K562 (cell line): ENCODE results near the gene DOCK7. TPM values are rescaled to one million over a fixed set of nuclear protein-coding genes. Genes with fewer than 3 reads are reported as not detected.

ENCODE experiments used
- ARID3A ChIP-seq: IDR thresholded peaks from 2 replicates; pipeline ENCODE4 v1.6.1; 2012; ENCODE audit warnings: low read depth, low read length, improper control_type of control experiment, borderline replicate concordance
- ETV1 ChIP-seq: fragments of 450-650 bp; conservative IDR thresholded peaks from 2 replicates; pipeline ENCODE4 v1.6.1; 2016; ENCODE audit warnings: missing genetic modification characterization, control low read depth, low read depth, missing compliant biosample characterization
- EZH2 ChIP-seq: IDR thresholded peaks from 2 replicates; pipeline ENCODE4 v1.6.1; 2012; ENCODE audit warnings: low read depth, mild to moderate bottlenecking, inconsistent platforms, low read length, borderline replicate concordance
- GATAD2A ChIP-seq: fragments of 450-650 bp; IDR thresholded peaks from 2 replicates; pipeline ENCODE4 v1.6.1; 2017
- NCOA6 ChIP-seq: fragments of 450-650 bp; IDR thresholded peaks from 2 replicates; pipeline ENCODE4 v1.6.1; 2017; ENCODE audit warnings: mild to moderate bottlenecking
- PCBP1 ChIP-seq: fragments of 200-400 bp; formaldehyde crosslinking; IDR thresholded peaks from 2 replicates; pipeline ENCODE4 v1.6.1; 2018; ENCODE audit warnings: mild to moderate bottlenecking, low read depth, low read length; ENCODE audit not compliant: poor library complexity, severe bottlenecking
- PHF21A ChIP-seq: fragments of 450-650 bp; IDR thresholded peaks from 2 replicates; pipeline ENCODE4 v1.6.1; 2017; ENCODE audit warnings: low read depth, borderline replicate concordance
- PHTF2 ChIP-seq: fragments of 250-450 bp; sonication (Bioruptor Pico); IDR thresholded peaks from 2 replicates; pipeline ENCODE4 v1.5.0; 2021; ENCODE audit warnings: mild to moderate bottlenecking
- RBM34 ChIP-seq: fragments of 200-400 bp; formaldehyde crosslinking; IDR thresholded peaks from 2 replicates; pipeline ENCODE4 v1.6.1; 2018; ENCODE audit warnings: low read length, borderline replicate concordance; ENCODE audit not compliant: insufficient read depth
- SMAD3 ChIP-seq: fragments of 450-650 bp; formaldehyde crosslinking; conservative IDR thresholded peaks from 2 replicates; pipeline ENCODE4 v1.4.0; 2020; ENCODE audit warnings: mild to moderate bottlenecking
- STAT6 ChIP-seq: sonication (generic); formaldehyde crosslinking; IDR thresholded peaks from 2 replicates; pipeline ENCODE4 v1.8.1; 2023; ENCODE audit warnings: mild to moderate bottlenecking, missing genetic modification reagents
- TRIM28 ChIP-seq: fragments of 450-650 bp; IDR thresholded peaks from 2 replicates; pipeline ENCODE4 v1.6.1; 2017
- ZBED1 ChIP-seq: IDR thresholded peaks from 2 replicates; pipeline ENCODE4 v1.6.1; 2014
- ZFX ChIP-seq: sonication (generic); formaldehyde crosslinking; IDR thresholded peaks from 2 replicates; pipeline ENCODE4 v1.8.0; 2022; ENCODE audit warnings: mild to moderate bottlenecking, missing genetic modification reagents, moderate library complexity
- ZNF212 ChIP-seq: fragments of 450-650 bp; formaldehyde crosslinking; IDR thresholded peaks from 2 replicates; pipeline ENCODE4 v1.4.0; 2020; ENCODE audit warnings: mild to moderate bottlenecking
- ZNF274 ChIP-seq: IDR thresholded peaks from 2 replicates; pipeline ENCODE4 v1.6.1; 2011; ENCODE audit warnings: low read depth, mild to moderate bottlenecking, low read length, moderate library complexity, borderline replicate concordance
- ZNF316 ChIP-seq: fragments of 450-650 bp; IDR thresholded peaks from 2 replicates; pipeline ENCODE4 v1.6.1; 2016
- ZNF347 ChIP-seq: fragments of 450-650 bp; formaldehyde crosslinking; IDR thresholded peaks from 2 replicates; pipeline ENCODE4 v1.4.0; 2020; ENCODE audit warnings: low read depth, mild to moderate bottlenecking, moderate library complexity
- ZNF778 ChIP-seq: fragments of 450-650 bp; formaldehyde crosslinking; IDR thresholded peaks from 2 replicates; pipeline ENCODE4 v1.4.0; 2020; ENCODE audit warnings: mild to moderate bottlenecking, moderate library complexity
- polyA plus RNA-seq, 8 experiments: library from polyadenylated mRNA; depleted of rRNA in 4 of 8; stranded (reverse) in 5 of 8; unstranded in 3 of 8; fragments of >200 nt; fragmentation: Nextera tagmentation in 2 of 8; fragmentation: Illumina TruSeq in 1 of 8; extraction: Ambion mirVana in 2 of 8; extraction: Trizol in 1 of 8; gene quantifications; 2 replicates each; pipeline versions ENCODE4 v1.2.1 to v1.2.3, GENCODE V29; 2011 to 2014; ENCODE audit warnings: inconsistent platforms in 1 of 8, missing spikeins in 1 of 8
- total RNA-seq, 7 experiments: library from RNA; depleted of rRNA in 6 of 7; stranded (reverse); fragments of >200 nt in 6 of 7; fragmentation: Illumina TruSeq in 2 of 7; extraction: Trizol in 2 of 7; gene quantifications; 2 replicates each; pipeline versions ENCODE4 v1.2.1 to v1.2.3, GENCODE V29; 2011 to 2021; ENCODE audit warnings: low replicate concordance in 1 of 7
- TF ChIP-seq, protein P1 (sequence below): sonication (generic); formaldehyde crosslinking; IDR thresholded peaks from 2 replicates; pipeline ENCODE4 v1.8.0; 2022; ENCODE audit warnings: mild to moderate bottlenecking, missing genetic modification reagents
- TF ChIP-seq, protein P2 (sequence below): fragments of 250-450 bp; sonication (Bioruptor Pico); IDR thresholded peaks from 2 replicates; pipeline ENCODE4 v1.4.0; 2020; ENCODE audit warnings: borderline replicate concordance
- TF ChIP-seq, protein P3 (sequence below): fragments of 250-450 bp; sonication (Bioruptor Pico); IDR thresholded peaks from 2 replicates; pipeline ENCODE4 v1.8.0; 2021; ENCODE audit warnings: borderline replicate concordance, mild to moderate bottlenecking, moderate library complexity; ENCODE audit not compliant: poor library complexity, severe bottlenecking

DOCK7 gene
- total and polyA plus RNA-seq, 9 of the 15 experiments (the other 6 are each of a cell fraction or from before 2014, with no cell fraction given): 4.9 to 35.1 (median 12.6) TPM

- TF ChIP-seq PHF21A (peak; percentile 55; the same call in 1 of the 2 replicates), ZNF212 (no peak), EZH2 (no peak), PHTF2 (CRISPR knock-in tag) (no peak), ETV1 (tag) (no peak; the same call in 1 of the 2 replicates), RBM34 (no peak), ZNF274 (no peak), ZNF778 (CRISPR knock-in tag) (no peak), ZFX (CRISPR knock-in tag) (no peak), PCBP1 (no peak), TRIM28 (no peak), GATAD2A (no peak), ZNF316 (no peak), ZBED1 (no peak), ARID3A (no peak), ZNF347 (no peak), NCOA6 (0 out of 2 replicates have a peak, but pooled peaks have one; percentile 39), STAT6 (no peak), SMAD3 (CRISPR knock-in tag) (0 out of 2 replicates have a peak, but pooled peaks have one; percentile 46)
- TF ChIP-seq, protein P1, sequence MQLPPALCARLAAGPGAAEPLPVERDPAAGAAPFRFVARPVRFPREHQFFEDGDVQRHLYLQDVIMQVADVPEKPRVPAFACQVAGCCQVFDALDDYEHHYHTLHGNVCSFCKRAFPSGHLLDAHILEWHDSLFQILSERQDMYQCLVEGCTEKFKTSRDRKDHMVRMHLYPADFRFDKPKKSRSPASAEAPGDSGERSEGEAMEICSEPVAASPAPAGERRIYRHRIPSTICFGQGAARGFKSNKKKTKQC (CRISPR knock-in tag): peak; percentile 57; the same call in 1 of the 2 replicates
- TF ChIP-seq, protein P2, sequence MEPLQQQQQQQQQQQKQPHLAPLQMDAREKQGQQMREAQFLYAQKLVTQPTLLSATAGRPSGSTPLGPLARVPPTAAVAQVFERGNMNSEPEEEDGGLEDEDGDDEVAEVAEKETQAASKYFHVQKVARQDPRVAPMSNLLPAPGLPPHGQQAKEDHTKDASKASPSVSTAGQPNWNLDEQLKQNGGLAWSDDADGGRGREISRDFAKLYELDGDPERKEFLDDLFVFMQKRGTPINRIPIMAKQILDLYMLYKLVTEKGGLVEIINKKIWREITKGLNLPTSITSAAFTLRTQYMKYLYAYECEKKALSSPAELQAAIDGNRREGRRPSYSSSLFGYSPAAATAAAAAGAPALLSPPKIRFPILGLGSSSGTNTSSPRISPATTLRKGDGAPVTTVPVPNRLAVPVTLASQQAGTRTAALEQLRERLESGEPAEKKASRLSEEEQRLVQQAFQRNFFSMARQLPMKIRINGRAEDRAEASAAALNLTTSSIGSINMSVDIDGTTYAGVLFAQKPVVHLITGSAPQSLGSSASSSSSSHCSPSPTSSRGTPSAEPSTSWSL (CRISPR knock-in tag): no peak
- TF ChIP-seq, protein P3, sequence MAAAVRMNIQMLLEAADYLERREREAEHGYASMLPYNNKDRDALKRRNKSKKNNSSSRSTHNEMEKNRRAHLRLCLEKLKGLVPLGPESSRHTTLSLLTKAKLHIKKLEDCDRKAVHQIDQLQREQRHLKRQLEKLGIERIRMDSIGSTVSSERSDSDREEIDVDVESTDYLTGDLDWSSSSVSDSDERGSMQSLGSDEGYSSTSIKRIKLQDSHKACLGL (CRISPR knock-in tag): no peak
Observed at GRCh38 chr1:62436466-62437272, 251.5 kb downstream of the DOCK7 start, which contains the start of gene USP1 (continued).
